SK-N-SH treated with all-trans-retinoic acid at 6 μM for 48 hours (cell line): ENCODE results near the gene TUT7.

Experiments
- CREB5 ChIP-seq: fragments of 250-450 bp; sonication (Bioruptor Pico); IDR thresholded peaks from 2 replicates; pipeline ENCODE4 v1.5.1; 2020; ENCODE audit warnings: low read depth, mild to moderate bottlenecking, moderate library complexity
- OSR1 ChIP-seq: fragments of 250-450 bp; sonication (Bioruptor Pico); IDR thresholded peaks from 2 replicates; pipeline ENCODE4 v1.8.0; 2022; ENCODE audit warnings: moderate library complexity, mild to moderate bottlenecking, inconsistent platforms
- PATZ1 ChIP-seq: fragments of 250-450 bp; sonication (Bioruptor Pico); IDR thresholded peaks from 2 replicates; pipeline ENCODE4 v1.8.0; 2020; ENCODE audit warnings: mild to moderate bottlenecking, moderate library complexity, borderline replicate concordance
- PPARA ChIP-seq: fragments of 250-450 bp; sonication (Bioruptor Pico); IDR thresholded peaks from 2 replicates; pipeline ENCODE4 v1.5.0; 2020; ENCODE audit warnings: mild to moderate bottlenecking, borderline replicate concordance
- RARB ChIP-seq: fragments of 250-450 bp; sonication (Bioruptor Pico); IDR thresholded peaks from 2 replicates; pipeline ENCODE4 v1.8.0; 2021; ENCODE audit warnings: mild to moderate bottlenecking, moderate library complexity
- TSHZ2 ChIP-seq: fragments of 250-450 bp; sonication (Bioruptor Pico); IDR thresholded peaks from 2 replicates; pipeline ENCODE4 v1.5.0; 2020; ENCODE audit warnings: mild to moderate bottlenecking, moderate library complexity
- ZFP30 ChIP-seq: fragments of 450-650 bp; formaldehyde crosslinking; IDR thresholded peaks from 2 replicates; pipeline ENCODE4 v1.5.0; 2022; ENCODE audit warnings: mild to moderate bottlenecking, moderate library complexity
- ZNF565 ChIP-seq: fragments of 450-650 bp; formaldehyde crosslinking; conservative IDR thresholded peaks from 2 replicates; pipeline ENCODE4 v1.5.0; 2020; ENCODE audit warnings: low read depth, mild to moderate bottlenecking, moderate library complexity
- ZNF70 ChIP-seq: fragments of 450-650 bp; formaldehyde crosslinking; IDR thresholded peaks from 2 replicates; pipeline ENCODE4 v1.5.0; 2020; ENCODE audit warnings: mild to moderate bottlenecking, moderate library complexity
- ZNF8 ChIP-seq: fragments of 450-650 bp; formaldehyde crosslinking; IDR thresholded peaks from 2 replicates; pipeline ENCODE4 v1.5.0; 2020; ENCODE audit warnings: mild to moderate bottlenecking, moderate library complexity
- TF ChIP-seq, protein P1 (sequence below): fragments of 250-450 bp; sonication (Bioruptor Pico); IDR thresholded peaks from 2 replicates; pipeline ENCODE4 v1.8.0; 2021; ENCODE audit warnings: low read depth, mild to moderate bottlenecking, moderate library complexity, borderline replicate concordance
- TF ChIP-seq, protein P2 (sequence below): fragments of 250-450 bp; sonication (Bioruptor Pico); IDR thresholded peaks from 2 replicates; pipeline ENCODE4 v1.5.1; 2021; ENCODE audit warnings: mild to moderate bottlenecking, moderate library complexity

DNA sequence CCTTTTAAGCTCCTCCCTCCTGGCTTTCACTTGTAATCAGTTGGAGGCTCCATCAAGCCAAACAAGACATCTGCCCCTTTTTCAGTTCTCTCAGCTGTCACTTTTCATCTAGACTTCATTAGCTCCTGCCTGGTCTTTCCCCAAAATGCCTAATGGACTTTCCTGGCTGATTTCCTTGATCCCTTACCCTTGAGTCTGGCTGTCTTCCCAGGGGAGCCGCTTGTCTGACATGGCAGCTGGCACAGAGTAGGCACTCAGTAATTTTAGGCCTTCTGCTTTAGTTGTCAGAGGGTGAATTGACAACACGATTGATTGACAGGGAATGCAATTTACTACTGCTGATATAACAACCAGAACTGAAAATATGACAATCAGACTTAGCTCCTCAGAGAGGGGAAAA is 96.8 kb downstream of the TUT7 start:
- no peak for TF ChIP-seq ZNF8
- TF ChIP-seq ZNF565 (CRISPR knock-in tag): no peak
- no peak for TF ChIP-seq PATZ1 (CRISPR knock-in tag)
- TF ChIP-seq PPARA (CRISPR knock-in tag): no peak
- no peak for TF ChIP-seq TSHZ2 (CRISPR knock-in tag)
- no peak for TF ChIP-seq RARB (CRISPR knock-in tag)
- no peak for TF ChIP-seq ZFP30 (CRISPR knock-in tag)
- TF ChIP-seq, protein P1, sequence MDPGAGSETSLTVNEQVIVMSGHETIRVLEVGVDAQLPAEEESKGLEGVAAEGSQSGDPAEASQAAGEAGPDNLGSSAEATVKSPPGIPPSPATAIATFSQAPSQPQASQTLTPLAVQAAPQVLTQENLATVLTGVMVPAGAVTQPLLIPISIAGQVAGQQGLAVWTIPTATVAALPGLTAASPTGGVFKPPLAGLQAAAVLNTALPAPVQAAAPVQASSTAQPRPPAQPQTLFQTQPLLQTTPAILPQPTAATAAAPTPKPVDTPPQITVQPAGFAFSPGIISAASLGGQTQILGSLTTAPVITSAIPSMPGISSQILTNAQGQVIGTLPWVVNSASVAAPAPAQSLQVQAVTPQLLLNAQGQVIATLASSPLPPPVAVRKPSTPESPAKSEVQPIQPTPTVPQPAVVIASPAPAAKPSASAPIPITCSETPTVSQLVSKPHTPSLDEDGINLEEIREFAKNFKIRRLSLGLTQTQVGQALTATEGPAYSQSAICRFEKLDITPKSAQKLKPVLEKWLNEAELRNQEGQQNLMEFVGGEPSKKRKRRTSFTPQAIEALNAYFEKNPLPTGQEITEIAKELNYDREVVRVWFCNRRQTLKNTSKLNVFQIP (CRISPR knock-in tag): no peak
- TF ChIP-seq ZNF70 (CRISPR knock-in tag): no peak
- TF ChIP-seq CREB5 (CRISPR knock-in tag): no peak
- no peak for TF ChIP-seq OSR1
- TF ChIP-seq, protein P2, sequence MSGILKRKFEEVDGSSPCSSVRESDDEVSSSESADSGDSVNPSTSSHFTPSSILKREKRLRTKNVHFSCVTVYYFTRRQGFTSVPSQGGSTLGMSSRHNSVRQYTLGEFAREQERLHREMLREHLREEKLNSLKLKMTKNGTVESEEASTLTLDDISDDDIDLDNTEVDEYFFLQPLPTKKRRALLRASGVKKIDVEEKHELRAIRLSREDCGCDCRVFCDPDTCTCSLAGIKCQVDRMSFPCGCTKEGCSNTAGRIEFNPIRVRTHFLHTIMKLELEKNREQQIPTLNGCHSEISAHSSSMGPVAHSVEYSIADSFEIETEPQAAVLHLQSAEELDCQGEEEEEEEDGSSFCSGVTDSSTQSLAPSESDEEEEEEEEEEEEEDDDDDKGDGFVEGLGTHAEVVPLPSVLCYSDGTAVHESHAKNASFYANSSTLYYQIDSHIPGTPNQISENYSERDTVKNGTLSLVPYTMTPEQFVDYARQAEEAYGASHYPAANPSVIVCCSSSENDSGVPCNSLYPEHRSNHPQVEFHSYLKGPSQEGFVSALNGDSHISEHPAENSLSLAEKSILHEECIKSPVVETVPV (CRISPR knock-in tag): no peak
